T-helper 22 cell (primary cell): ENCODE measurements around the gene ARG2.

Experiments used
- DNase-seq: peaks from one replicate; pipeline ENCODE4 v3.0.0-alpha.2; 2020; ENCODE audit warnings: low read depth

The ARG2 gene

DNA sequence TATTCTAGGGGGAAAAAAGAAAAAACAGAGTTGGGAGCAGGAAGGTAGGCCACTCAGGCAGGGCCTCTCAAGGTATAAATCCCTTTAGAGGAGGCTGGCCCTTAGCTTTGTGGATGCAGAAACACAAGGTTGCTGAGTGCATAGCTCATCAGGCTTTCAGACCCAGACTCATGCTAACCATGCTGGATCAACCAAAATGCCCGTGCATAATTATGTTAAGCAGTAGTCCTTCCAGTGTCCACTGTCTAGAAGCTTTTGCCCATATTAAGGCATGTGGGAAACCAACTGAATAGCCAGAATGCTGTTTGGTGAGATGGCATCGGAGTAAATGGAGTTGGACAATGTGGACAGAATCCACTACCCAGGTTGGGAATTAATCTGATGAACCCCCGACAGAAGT, 18.9 kb downstream of the ARG2 start:
- no peak for DNase-seq

DNA sequence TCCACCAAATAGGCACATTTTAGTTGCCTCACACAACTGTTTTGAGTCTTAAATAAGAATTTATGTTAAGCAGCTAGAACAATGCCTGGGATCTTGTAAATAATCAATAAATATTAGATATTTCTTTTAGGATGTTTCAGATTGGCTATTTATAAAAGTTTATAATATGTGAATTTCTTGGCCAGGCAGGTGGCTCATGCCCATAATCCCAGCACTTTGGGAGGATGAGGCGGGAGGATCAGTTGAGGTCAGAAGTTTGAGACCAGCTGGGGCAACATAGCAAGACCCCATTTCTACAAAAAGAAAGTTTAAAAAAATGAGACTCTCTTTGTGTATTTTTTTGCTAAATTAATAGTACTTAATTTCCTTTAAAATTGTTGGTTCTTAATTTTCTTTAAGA, 21.8 kb downstream of the ARG2 start:
- no peak for DNase-seq

DNA sequence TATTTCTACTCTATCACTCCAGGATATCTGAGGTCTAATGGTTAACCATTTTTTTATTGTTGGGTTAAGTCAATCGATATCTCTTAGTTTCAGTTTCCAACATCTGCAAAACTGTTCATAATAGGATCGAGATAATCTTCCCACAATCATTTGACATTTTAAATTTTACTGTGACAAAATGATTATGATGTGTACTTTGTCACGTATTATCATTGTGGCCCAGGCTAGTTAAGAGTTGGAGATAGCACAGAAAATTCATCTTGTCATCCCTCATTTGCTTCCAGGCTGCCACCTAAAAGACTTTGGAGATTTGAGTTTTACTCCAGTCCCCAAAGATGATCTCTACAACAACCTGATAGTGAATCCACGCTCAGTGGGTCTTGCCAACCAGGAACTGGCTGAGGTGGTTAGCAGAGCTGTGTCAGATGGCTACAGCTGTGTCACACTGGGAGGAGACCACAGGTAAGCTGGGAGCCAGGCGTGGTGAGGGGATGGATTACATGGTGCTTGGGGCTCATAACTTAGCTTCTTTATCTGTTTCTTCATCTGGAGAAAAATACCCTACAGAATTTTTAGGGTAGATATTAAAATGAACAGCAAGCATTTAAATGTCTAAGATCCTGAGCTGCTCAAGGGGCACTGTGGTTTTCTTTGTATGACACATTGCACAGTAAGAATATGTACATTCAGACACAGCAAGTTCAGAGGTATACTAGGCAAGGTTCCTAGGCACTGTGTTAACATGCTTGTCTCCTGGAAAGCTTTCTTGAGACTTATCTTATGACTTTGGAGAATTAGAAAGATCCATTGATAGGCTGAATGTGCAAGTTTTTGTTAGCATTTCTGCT, 22.4 kb downstream of the ARG2 start:
- DNase-seq, result no peak

DNA sequence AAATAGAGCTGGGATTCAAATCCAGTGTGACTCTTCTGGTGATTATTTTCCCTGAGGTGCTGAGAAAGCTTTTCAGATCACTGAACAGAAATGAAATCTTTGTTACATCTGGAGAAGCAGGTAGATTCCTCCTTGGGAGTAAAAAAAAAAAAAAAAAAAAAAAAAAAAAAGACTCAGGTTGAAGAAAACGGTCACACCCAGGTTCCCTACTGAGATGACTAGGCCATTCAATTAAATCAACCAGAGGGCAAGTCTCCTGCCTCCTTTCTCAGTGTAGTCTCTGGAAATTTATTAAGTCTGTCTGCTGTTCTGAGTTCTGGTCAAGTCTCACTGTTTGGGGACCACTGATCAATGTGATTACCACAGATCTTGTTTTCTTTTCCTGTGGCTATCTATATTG, 24.0 kb downstream of the ARG2 start:
- DNase-seq, result no peak

DNA sequence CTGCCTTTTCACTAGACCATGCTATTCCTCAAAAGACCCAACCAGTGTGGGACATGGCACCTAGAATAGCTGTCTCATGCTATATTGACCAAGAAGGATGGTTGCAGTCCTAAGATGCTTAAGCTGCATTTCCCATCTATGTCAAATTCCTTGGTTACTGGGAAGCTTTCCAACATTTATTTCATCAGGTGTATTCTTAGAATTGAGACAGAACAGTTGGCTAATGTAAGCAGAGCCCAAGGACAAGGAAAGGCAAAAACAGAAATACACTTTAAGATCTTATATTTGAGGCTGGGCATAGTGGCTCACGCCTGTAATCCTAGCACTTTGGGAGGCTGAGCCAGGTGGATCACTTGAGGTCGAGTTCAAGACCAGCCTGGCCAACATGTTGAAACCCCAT, 24.7 kb downstream of the ARG2 start:
- DNase-seq, result no peak

DNA sequence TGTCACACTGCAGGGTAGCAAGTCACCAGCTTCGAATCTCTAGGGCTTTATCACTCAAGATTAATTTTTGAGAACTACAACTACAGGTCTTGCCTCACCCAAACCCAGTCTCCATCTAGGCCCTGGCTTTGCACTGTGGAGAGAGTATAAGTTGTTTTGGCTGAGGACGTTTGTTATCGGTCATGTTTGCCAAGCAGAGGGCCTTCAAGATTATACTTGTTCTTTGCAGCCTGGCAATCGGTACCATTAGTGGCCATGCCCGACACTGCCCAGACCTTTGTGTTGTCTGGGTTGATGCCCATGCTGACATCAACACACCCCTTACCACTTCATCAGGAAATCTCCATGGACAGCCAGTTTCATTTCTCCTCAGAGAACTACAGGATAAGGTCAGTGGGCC, 25.7 kb downstream of the ARG2 start:
- no peak for DNase-seq

DNA sequence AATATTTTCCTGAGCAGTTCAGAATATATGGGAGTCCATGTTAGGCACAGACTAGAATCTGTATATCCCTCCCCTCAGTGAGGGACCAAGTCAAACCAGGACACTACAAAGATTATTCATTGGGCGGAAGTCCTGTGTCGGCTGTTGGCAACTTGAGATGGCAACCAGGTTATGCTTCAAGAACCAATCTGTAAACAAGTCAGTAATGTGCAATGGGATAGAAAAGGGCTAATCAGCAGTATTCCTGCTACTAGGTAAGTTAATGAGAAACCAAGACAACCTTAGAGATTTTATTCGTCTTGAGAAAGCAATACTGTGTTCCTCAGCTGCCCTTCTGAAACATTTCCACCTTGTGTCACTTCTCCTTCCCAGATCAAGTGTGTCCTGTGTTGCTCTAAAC, 26.4 kb downstream of the ARG2 start:
- DNase-seq, result no peak

DNA sequence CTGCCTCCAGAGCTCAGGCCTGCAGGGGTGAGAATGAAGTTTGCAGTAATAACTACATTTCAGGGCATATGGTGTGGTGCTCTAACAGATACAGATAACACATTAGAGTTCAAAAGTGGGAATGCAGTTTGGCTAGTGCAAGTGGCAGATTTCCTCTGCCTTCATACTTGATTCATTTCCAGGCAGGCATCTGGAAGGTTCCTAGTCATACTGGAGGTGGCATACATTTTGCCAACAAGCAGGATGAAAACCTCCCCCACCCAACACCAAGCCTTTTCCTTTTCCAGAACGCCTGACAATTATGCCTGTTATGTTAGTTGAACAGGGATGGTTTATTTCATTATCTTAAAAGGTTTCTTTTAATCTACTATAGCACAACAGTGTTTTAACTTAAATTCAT, 30.4 kb downstream of the ARG2 start:
- DNase-seq, result no peak

DNA sequence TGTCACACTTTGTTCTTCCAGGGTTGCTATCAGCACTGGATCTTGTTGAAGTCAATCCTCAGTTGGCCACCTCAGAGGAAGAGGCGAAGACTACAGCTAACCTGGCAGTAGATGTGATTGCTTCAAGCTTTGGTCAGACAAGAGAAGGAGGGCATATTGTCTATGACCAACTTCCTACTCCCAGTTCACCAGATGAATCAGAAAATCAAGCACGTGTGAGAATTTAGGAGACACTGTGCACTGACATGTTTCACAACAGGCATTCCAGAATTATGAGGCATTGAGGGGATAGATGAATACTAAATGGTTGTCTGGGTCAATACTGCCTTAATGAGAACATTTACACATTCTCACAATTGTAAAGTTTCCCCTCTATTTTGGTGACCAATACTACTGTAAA, 31.0 kb downstream of the ARG2 start:
- no peak for DNase-seq

DNA sequence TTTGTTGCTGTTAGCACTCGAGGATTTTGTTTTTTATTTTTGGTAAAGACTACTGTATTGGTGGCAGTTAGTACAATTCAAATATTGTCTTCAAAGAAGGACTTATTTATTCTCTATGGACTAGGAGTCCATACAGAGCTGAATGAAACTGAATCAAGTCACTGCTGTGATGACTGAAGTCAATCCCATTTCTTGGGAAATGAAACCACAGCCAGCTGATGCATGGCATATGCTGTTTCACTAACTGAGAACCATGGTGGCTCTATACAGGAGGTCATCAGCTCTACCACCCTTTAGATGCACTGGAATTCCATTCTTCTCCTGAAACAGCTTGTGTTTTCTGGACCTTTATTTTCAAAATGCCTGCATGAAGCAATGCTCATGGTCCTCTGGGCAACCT, 32.5 kb downstream of the ARG2 start:
- no peak for DNase-seq

DNA sequence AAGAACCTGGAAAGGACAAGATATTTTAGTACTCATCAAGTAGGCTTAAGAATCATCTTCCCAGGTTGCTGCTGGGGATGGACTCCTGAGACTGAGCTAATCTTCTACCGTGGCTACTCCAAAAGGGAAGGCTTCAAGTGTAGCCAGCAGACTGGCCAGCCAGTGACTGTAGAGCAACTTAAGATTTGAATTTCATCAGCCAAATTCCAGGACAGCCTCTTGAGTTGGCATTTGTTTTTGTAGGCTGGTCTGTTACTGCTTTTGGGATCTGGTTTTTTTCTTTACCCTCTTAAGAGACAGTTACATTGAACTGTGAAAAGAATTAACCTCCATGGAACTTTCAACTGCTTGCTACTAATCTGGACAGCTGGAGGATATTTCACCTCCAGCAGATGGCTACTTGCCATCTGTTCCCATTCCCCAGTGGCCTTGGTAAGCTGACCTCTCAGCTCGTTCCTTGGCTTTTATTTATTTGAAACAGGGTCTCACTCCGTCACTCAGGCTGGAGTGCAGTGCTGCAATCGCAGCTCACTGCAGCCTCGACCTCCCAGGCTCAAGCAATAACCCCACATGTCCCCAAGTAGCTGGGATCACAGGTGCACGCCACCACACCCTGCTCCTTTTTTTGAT, 34.0 kb downstream of the ARG2 start:
- DNase-seq, result no peak

DNA sequence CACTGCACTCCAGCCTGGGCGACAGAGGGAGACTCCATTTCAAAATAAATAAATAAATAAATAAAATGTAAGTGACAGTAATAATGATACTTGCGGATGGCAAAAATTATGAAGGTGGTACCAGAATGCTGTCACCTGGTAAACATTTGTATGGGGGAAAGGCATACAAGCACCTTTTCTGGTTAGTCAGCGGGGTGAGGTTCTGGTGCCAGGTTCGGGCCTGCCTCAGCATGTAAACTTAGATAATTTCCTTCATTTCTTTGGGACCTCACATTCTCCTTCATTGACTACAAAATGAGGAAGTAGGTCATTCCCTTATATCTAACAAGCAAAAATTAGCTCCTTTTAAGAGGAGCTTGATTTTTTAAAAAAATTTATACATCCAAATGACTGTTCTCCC, 43.9 kb downstream of the ARG2 start:
- no peak for DNase-seq

DNA sequence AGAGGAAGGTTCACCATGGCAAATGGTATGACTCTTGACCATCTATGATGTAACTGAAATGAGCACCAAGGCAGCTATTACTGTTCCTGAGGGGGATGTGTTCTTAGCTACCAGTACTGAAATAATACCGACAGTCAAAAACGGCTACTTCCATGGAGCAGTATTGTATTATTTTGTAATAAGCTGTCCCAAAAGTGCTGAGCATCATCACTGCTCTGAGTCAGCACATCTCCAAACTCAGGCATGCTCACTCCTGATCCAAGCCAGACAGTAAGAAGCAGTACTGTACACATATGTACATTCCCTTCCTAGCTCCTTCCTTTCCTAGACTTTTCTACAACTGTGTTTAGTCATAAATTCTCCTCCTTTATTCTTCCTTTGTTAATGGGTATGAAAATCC, 46.1 kb downstream of the ARG2 start:
- no peak for DNase-seq

DNA sequence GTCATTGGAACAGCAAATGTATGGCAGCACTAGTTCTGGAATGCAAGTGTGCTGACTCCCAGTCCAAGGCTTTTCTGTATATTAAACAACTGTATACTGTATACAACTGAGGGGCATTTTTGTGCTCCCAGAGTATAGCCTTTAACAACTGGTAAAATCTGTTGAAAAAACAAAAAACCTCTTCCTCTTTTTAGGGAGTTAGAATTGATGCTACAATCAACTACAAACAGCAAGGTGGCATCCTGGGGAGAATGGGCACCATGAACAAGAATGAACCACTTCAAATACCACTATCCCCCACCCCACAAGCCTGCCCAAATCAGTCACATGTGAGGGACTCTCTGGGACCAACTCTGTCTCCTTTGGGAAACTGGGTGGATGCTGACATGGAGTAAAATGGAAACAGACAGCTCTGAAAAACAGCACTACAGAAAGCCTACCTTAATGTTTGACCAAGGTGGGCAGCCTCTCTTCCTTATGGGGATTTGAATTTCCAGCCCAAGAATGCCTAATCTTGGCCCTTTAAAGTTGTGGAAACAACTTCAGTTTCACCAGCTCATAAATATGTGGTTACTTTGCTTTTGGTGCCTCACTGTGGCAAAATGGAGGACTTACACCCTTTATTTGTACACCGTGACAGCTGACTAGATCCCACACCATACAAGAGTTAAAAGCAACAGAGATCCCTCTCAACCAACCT, 47.2 kb downstream of the ARG2 start:
- no peak for DNase-seq

DNA sequence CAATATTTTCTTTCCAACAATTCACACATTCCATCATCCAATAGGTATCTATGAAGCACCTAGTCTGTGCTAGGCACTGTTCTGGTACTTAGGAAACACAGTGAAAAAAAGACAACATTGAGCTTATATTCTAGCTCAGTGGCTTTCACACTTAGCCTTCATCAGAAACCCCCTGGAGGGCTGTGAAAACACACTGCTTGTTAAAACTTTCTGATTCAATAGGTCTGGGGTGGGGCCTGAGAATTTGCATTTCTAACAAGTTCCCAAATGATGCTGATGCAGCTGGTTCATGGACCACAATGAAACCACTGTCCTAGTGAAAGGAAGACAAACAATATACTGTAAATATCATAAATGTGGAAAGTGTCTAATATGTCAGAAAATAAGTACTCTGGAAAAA, 48.8 kb downstream of the ARG2 start:
- no peak for DNase-seq

DNA sequence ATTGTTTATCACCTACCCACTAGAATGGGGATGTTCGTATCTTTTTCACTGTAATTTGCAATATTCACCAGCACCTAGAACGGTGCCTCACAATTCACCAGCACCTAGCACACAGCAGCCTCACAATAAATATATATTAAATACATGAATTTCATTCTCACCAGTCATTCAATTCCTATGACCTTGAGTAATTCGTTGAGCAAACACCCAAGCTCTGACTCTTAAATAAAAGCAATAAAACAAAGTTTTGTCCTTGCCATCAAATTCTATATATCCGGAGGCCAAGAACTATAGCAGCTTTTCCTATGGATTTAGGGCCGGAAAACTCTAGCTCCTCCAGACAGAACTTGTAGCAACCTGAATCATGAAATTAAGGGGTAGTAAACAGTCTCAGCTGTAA, 53.7 kb downstream of the ARG2 start:
- DNase-seq, result no peak

DNA sequence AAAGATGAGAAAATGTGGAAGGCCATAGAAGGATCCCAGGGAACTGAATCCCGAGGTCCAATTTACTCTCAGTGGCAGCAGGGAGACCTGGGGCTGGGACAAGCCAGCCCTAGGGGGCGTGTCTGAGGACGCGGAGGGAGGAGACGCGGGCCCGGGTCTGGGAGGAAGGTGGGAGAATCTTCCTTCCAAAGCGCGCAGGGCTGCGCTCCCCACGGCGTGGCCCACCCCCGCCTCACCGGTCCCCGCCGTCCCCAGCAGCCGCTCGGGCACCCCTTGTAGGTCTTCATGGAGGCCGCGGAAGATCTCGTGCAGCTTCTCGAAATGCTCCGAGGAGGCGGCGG, 54.4 kb downstream of the ARG2 start:
- DNase-seq, result peak; percentile 41

DNA sequence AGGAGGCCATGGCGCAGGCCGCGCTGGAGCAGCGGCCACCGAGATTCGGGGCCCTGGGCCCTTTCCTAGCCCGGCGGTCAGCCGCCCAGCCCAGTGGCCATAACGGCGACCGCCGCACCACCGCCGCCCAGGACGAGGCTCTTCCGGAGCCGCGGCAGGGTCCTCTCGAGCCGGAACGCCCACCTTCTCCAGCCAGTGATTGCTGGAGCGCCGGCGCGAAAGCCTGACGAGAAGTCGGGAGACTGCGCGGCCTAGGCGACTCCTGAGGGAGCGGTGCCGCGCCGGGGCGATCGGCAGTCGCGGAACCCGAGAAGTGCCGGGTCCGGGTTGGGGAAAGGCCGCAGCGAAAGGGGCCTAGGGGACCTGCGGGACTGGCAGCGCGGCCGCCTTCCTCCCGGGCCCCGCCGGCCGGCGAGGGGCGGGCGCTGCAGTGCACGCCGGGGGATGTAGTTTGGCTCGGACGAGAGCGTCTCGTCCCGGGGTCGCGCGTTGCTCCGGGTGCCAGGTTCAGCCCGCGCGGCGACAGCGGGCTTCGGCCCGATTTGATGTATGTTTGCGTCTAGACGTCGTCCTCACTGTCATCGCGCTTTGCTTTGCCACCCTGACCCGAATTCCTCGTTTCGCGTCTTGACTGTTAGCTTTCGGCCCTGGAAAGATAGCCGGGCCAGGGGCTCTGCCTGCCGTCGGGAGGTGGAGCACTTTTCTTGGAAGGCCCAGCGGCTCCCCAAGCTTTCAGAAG, 54.9 kb downstream of the ARG2 start, which contains the start of gene VTI1B:
Gene VTI1B, minus strand, starts transcription at position 153 of the 739 bp plus-strand sequence. Its CDS starts 143 bp downstream, at position 10.
- peak; percentile 69 for DNase-seq

DNA sequence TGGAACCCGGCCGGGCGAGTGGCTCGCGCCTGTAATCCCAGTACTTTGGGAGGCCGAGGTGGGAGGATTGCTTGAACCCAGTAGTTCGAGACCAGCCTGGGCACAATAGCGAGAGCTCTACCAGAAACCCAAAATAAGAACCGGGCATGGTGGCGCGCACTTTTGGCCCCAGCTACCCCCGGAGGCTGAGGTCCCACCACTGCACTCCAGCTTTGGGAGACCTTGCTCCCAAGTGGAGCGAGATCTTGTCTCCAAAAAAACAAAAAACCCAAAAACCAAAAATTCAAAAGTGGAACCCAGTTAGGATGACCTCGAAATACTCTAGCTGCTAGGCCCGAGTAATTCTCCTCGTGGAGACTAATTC, 55.5 kb downstream of the ARG2 start:
- DNase-seq, result no peak

DNA sequence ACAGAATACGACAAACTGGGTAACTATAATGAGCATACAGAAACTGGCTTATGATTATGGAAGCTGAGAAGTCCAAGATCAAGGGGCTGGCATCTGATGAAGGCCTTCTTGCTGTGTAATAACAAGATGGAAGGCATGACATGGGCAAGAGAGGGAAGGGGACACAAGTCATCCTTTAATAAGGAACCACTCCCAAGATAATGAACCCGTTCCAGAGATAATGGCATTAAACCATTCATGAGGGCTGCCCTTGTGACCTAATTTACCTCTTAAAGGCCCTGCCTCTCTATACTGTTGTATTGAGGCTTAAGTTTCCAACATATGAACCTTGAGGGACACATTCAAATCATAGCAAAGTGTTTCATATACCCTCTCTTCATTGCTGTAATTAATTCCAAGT, 59.3 kb downstream of the ARG2 start:
- DNase-seq, result no peak

DNA sequence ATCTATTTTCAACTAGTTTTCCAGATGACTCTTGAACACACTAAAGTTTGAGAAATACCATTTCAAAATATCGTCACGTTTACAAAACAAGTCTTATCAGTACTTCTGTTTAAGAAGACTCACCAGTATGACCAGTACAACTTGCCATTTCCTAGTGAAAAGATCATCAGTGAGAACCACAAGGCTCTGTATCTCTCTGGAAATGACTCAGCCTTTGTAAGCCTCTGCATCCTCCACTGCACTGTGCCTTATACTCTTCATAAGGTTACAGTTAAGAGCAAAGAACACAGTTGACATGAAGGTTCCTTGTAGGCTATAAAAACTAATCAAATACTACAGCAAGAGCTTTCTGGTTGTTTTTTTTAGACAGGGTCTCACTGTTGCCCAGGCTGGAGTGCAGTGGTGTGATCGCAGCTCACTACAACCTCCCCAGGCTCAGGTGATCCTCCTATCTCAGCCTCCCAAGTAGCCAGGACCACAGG, 60.4 kb downstream of the ARG2 start:
- DNase-seq, result no peak

DNA sequence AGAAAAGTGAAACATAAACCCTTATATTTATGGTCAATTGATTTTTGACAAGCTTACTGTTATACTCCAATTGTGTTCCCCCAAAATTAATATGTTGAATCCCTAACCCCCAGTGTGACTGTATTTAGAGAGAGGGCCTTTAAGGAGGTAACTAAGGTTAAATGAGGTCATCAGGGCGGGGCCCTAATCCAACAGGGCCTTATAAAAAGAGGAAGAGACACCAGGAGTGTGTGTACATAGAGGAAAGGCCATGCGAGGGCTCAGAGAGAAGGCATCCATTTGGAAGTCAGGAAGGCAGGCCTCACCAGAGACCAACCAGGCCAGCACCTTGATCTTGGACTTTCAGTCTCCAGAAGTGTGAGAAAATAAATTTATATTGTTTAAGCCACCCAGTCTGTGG, 61.2 kb downstream of the ARG2 start:
- no peak for DNase-seq

DNA sequence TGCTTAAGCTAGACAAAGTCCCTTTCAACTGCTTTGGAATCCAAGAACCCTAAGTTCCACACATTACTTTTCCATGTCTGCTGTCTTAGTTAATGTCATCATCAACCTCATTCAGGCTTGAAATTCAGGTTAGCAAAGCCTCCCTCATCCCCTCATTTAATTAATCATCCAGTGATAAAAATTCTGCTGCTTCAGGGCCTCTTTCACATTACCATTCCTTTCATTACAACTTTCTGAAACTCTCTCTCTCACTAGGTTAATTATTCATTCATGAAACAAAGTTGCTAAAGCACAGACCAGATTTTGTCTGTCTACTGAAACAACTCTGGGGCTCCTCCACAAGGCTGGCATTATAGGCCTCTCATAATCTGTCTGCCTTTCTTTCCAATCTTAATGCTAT, 64.1 kb downstream of the ARG2 start:
- no peak for DNase-seq
